GM12878 (cell line): ENCODE results near the gene ENDOU. TPM values are rescaled to one million over a fixed set of nuclear protein-coding genes. Genes with fewer than 3 reads are reported as not detected.

Source experiments
- ATAC-seq: fragments of 200-7000 bp; cut with Tn5 transposase; 3 replicates; pipeline ENCODE4 v1.9.1; 2020; ENCODE audit warnings: mild to moderate bottlenecking, moderate library complexity
- BruUV-seq: library from RNA; stranded (reverse); fragments of 400-500 nt; replicated peaks from 2 replicates; lab custom pipeline; 2021; lab: Mats Ljungman, UMichigan
- CTCF ChIA-PET: fragments of 300-600 bp; sonication (Branson Sonifier 250); formaldehyde crosslinking; extraction: SDS; loops from one replicate; lab custom pipeline; 2021; ENCODE audit warnings: inconsistent platforms; lab: Yijun Ruan, JAX
- POLR2A ChIA-PET: fragments of 350-600 bp; formaldehyde crosslinking; extraction: SDS; loops from one replicate; lab custom pipeline; 2021; ENCODE audit warnings: inconsistent platforms; lab: Charles Lee
- RAD21 ChIA-PET: fragments of 300-600 bp; sonication (Branson Sonifier 250); formaldehyde crosslinking; loops from one replicate; lab custom pipeline; 2023; ENCODE audit warnings: antibody characterized with exemption; ENCODE audit not compliant: unreplicated experiment; lab: Charles Lee
- SMC1A ChIA-PET: fragments of 300-600 bp; sonication (Branson Sonifier 250); formaldehyde crosslinking; loops from one replicate; lab custom pipeline; 2023; ENCODE audit not compliant: unreplicated experiment, uncharacterized antibody; lab: Charles Lee
- DNase-seq: peaks from one replicate; pipeline ENCODE4 v3.0.0-alpha.2; 2011; ENCODE audit warnings: low read depth, low spot score
- FAIRE-seq: peaks from 3 replicates; lab custom pipeline; 2011; peaks lifted over from hg19 to GRCh38; lab: Jason Lieb, UNC
- H2AFZ ChIP-seq: 2 replicates; pipeline ENCODE4 v1.6.0; 2011; ENCODE audit warnings: low read depth, low read length, control low read depth; ENCODE audit not compliant: control insufficient read depth
- H3K27ac ChIP-seq: 2 replicates; pipeline ENCODE4 v1.5.1; 2011; ENCODE audit warnings: control low read depth; ENCODE audit not compliant: control insufficient read depth, insufficient read depth
- H3K27me3 ChIP-seq, 2 experiments: replicated peaks in 1 of 2; 2 replicates each; pipeline versions ENCODE4 v1.6.0 to v1.6.1; 2011; ENCODE audit warnings: low read length in 1 of 2; ENCODE audit not compliant: control insufficient read depth in 2 of 2, insufficient read depth in 2 of 2
- H3K36me3 ChIP-seq, 2 experiments: 2 replicates each; pipeline ENCODE4 v1.5.1; 2011; ENCODE audit warnings: low read length in 1 of 2; ENCODE audit not compliant: control insufficient read depth in 2 of 2, insufficient read depth in 2 of 2
- H3K4me1 ChIP-seq: 2 replicates; pipeline ENCODE4 v1.6.1; 2011; ENCODE audit warnings: mild to moderate bottlenecking, low read length, moderate library complexity, mixed read lengths; ENCODE audit not compliant: control insufficient read depth, insufficient read depth
- H3K4me2 ChIP-seq: 2 replicates; pipeline ENCODE4 v1.6.0; 2011; ENCODE audit warnings: control low read depth; ENCODE audit not compliant: control insufficient read depth, insufficient read depth
- H3K4me3 ChIP-seq: fragments of 200-600 bp; sonication (generic); 2 replicates; pipeline ENCODE4 v1.5.1; 2016
- H3K79me2 ChIP-seq: 2 replicates; pipeline ENCODE4 v1.6.0; 2011; ENCODE audit warnings: low read length; ENCODE audit not compliant: control insufficient read depth, insufficient read depth
- H3K9ac ChIP-seq: 2 replicates; pipeline ENCODE4 v1.8.0; 2011; ENCODE audit warnings: low read length, control low read depth, mixed read lengths; ENCODE audit not compliant: control insufficient read depth, insufficient read depth
- H3K9me3 ChIP-seq: replicated peaks from 3 replicates; pipeline ENCODE4 v1.5.1; 2011; ENCODE audit warnings: mild to moderate bottlenecking, low read length; ENCODE audit not compliant: control insufficient read depth, insufficient read depth
- H4K20me1 ChIP-seq: 2 replicates; pipeline ENCODE4 v1.6.0; 2011; ENCODE audit not compliant: control insufficient read depth, insufficient read depth
- CBX5 ChIP-seq: sonication (generic); IDR thresholded peaks from 2 replicates; pipeline ENCODE4 v1.6.1; 2016; ENCODE audit warnings: low read depth, moderate library complexity, mild to moderate bottlenecking, inconsistent platforms
- CHD1 ChIP-seq: IDR thresholded peaks from 2 replicates; pipeline ENCODE4 v1.6.1; 2012; ENCODE audit warnings: low read depth, low read length, improper control_type of control experiment
- E2F8 ChIP-seq: fragments of 450-650 bp; IDR thresholded peaks from 2 replicates; pipeline ENCODE4 v1.6.1; 2018; ENCODE audit warnings: mild to moderate bottlenecking, low read depth, moderate library complexity; ENCODE audit not compliant: partially characterized antibody
- ELK1 ChIP-seq: IDR thresholded peaks from 2 replicates; pipeline ENCODE4 v1.6.1; 2012; ENCODE audit warnings: low read depth, low read length, improper control_type of control experiment
- ETV6 ChIP-seq, 2 experiments: fragments of 450-650 bp in 1 of 2; IDR thresholded peaks in 1 of 2; conservative IDR thresholded peaks in 1 of 2; 2 replicates each; pipeline ENCODE4 v1.6.1; 2014; ENCODE audit warnings: antibody characterized with exemption in 1 of 2, borderline replicate concordance in 1 of 2, low read depth in 1 of 2, mild to moderate bottlenecking in 1 of 2, moderate library complexity in 1 of 2
- IKZF2 ChIP-seq, 2 experiments: fragments of 450-650 bp; IDR thresholded peaks; 2 replicates each; pipeline ENCODE4 v1.6.1; 2017; ENCODE audit warnings: mild to moderate bottlenecking in 2 of 2, moderate library complexity in 2 of 2
- JUNB ChIP-seq: IDR thresholded peaks from 2 replicates; pipeline ENCODE4 v1.6.1; 2016; ENCODE audit warnings: antibody characterized with exemption, mild to moderate bottlenecking
- LARP7 ChIP-seq: fragments of 450-650 bp; IDR thresholded peaks from 2 replicates; pipeline ENCODE4 v1.6.1; 2017; ENCODE audit warnings: mild to moderate bottlenecking
- MTA2 ChIP-seq: fragments of 450-650 bp; IDR thresholded peaks from 2 replicates; pipeline ENCODE4 v1.6.1; 2016; ENCODE audit warnings: low read depth, mild to moderate bottlenecking, moderate library complexity
- NKRF ChIP-seq: fragments of 450-650 bp; conservative IDR thresholded peaks from 2 replicates; pipeline ENCODE4 v1.6.1; 2017; ENCODE audit warnings: mild to moderate bottlenecking, moderate library complexity
- POLR2A ChIP-seq: IDR thresholded peaks from 2 replicates; pipeline ENCODE4 v1.6.1; 2011; ENCODE audit warnings: low read depth, mild to moderate bottlenecking, low read length
- POLR2AphosphoS5 ChIP-seq: IDR thresholded peaks from 2 replicates; pipeline ENCODE4 v1.6.1; 2011; ENCODE audit warnings: mild to moderate bottlenecking, low read length, inconsistent platforms
- RELA ChIP-seq: fragments of 450-650 bp; IDR thresholded peaks from 2 replicates; pipeline ENCODE4 v1.8.0; 2014; ENCODE audit warnings: borderline replicate concordance; ENCODE audit not compliant: partially characterized antibody
- RFX5 ChIP-seq: IDR thresholded peaks from 2 replicates; pipeline ENCODE4 v1.6.1; 2011; ENCODE audit warnings: low read depth, low read length, improper control_type of control experiment
- WGBS: methylation state at CpG from one replicate; pipeline ENCODE4 v1.1.6; 2016; ENCODE audit warnings: low lambda C conversion rate; ENCODE audit not compliant: insufficient replicate concordance, insufficient coverage; ENCODE audit errors: missing lambda C conversion rate; 5-methylcytosine and 5-hydroxymethylcytosine counted together
- in situ Hi-C: fragments of 300-500 bp; cut with MboI; formaldehyde crosslinking; loops from 9 replicates; pipeline ENCODE4 v1.14.3; 2018; ENCODE audit warnings: mixed read lengths
- intact Hi-C: fragments of 100-400 bp; cut with micrococcal nuclease; formaldehyde crosslinking; loops from one replicate; pipeline ENCODE4 v1.14.2; 2022; ENCODE audit not compliant: unreplicated experiment
- polyA plus RNA-seq, 11 experiments: library from polyadenylated mRNA; depleted of rRNA in 4 of 11; unstranded in 6 of 11; stranded (reverse) in 5 of 11; fragments of >200 nt; fragmentation: Nextera tagmentation in 4 of 11; fragmentation: Illumina TruSeq in 1 of 11; extraction: Ambion mirVana in 4 of 11; extraction: Trizol in 1 of 11; gene quantifications; 1 replicate in 1 of 11; 2 replicates in 10 of 11; pipeline versions ENCODE4 v1.2.1 to v1.2.3, GENCODE V29; 2011 to 2016; ENCODE audit warnings: inconsistent platforms in 2 of 11, missing spikeins in 2 of 11, low read depth in 1 of 11
- total RNA-seq, 4 experiments: library from RNA; depleted of rRNA in 3 of 4; stranded (reverse); fragments of >200 nt in 3 of 4; fragmentation: Illumina TruSeq in 1 of 4; extraction: Trizol in 1 of 4; gene quantifications; 2 replicates each; pipeline versions ENCODE4 v1.2.1 to v1.2.3, GENCODE V29; 2013 to 2021
- TF ChIP-seq, protein P1 (sequence below): IDR thresholded peaks from 2 replicates; pipeline ENCODE4 v1.6.1; 2011; ENCODE audit warnings: low read depth, low read length, improper control_type of control experiment, borderline replicate concordance
- TF ChIP-seq, protein P2 (sequence below): fragments of 450-650 bp; IDR thresholded peaks from 2 replicates; pipeline ENCODE4 v1.6.1; 2014; ENCODE audit warnings: mild to moderate bottlenecking

The ENDOU gene
- total and polyA plus RNA-seq, 10 of the 15 experiments (the other 5 are each of a cell fraction or from before 2014, with no cell fraction given), result 0.03 to 0.17 (median 0.10) TPM; not detected in 4

GRCh38 chr12:47705229-47705565, 20.1 kb downstream of the ENDOU start:
- in situ Hi-C loops (no loop called here), intact Hi-C loops (loop anchor here (10.0 kb wide), 1 partner anchor 1440 kb away; the partner anchor contains the start of gene SLC38A1)
- Histone ChIP-seq H3K36me3 (no peaks in the 10 kb centered on the region), H3K27ac (peak overlapping the region; percentile 85), H3K9me3 (no peaks in the 10 kb centered on the region), H3K4me3 (peak overlapping the region; percentile 84), H4K20me1 (no peaks in the 10 kb centered on the region), H3K4me1 (peaks cover 30% of the 10 kb centered on the region), H3K9ac (peak overlapping the region; percentile 82), H3K4me2 (peak overlapping the region; percentile 91)
- ChIA-PET POLR2A (no interaction called here), RAD21 (interaction anchor here (1.0 to 1.5 kb wide), 2 partner anchors 179 to 498 kb away, joined by 3 read pairs; no protein-coding TSS in a partner anchor), SMC1A (interaction anchor here (1.4 kb wide), 3 partner anchors 9 to 491 kb away, joined by 3 to 5 read pairs (median 4); no protein-coding TSS in a partner anchor)
- FAIRE-seq (peak; percentile 59), DNase-seq (no peak), ATAC-seq (no peak)
- under 1% methylated on average over 9 of the region's 9 CpGs for WGBS
- TF ChIP-seq, protein P1, sequence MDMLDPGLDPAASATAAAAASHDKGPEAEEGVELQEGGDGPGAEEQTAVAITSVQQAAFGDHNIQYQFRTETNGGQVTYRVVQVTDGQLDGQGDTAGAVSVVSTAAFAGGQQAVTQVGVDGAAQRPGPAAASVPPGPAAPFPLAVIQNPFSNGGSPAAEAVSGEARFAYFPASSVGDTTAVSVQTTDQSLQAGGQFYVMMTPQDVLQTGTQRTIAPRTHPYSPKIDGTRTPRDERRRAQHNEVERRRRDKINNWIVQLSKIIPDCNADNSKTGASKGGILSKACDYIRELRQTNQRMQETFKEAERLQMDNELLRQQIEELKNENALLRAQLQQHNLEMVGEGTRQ, result no peak
- TF ChIP-seq JUNB (no peak), RFX5 (no peak), IKZF2 (IDR thresholded peaks at IDR 0.05) (0 out of 4 replicates have a peak, but pooled peaks of 1 of the 2 experiments have one; percentile 27), RELA (no peak), MTA2 (peak; percentile 36; the same call in 1 of the 2 replicates), LARP7 (no peak), E2F8 (no peak), ELK1 (no peak), CHD1 (no peak), POLR2A (no peak), ETV6 (conservative IDR thresholded peaks at IDR 0.05 in 1 of 2, IDR thresholded peaks at IDR 0.05 in 1 of 2; ENCODE audit: borderline replicate concordance in 1 of 2, low read depth in 1 of 2) (no peak), CBX5 (no peak), NKRF (no peak), POLR2AphosphoS5 (no peak)
- TF ChIP-seq, protein P2, sequence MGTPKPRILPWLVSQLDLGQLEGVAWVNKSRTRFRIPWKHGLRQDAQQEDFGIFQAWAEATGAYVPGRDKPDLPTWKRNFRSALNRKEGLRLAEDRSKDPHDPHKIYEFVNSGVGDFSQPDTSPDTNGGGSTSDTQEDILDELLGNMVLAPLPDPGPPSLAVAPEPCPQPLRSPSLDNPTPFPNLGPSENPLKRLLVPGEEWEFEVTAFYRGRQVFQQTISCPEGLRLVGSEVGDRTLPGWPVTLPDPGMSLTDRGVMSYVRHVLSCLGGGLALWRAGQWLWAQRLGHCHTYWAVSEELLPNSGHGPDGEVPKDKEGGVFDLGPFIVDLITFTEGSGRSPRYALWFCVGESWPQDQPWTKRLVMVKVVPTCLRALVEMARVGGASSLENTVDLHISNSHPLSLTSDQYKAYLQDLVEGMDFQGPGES, result no peak
- TF ChIP-seq, all 136 proteins: peak for 2
- H3K79me2 ChIP-seq, result peaks cover 38% of the 10 kb centered on the region
- no TSS peak for BruUV-seq
- no peaks in the 10 kb centered on the region for H3K27me3 ChIP-seq
- H2AFZ ChIP-seq, result peak overlapping the region; percentile 85
- CTCF ChIA-PET, result interaction anchor here (0.6 to 9.7 kb wide), 8 partner anchors 10 to 62 kb away, joined by 3 to 102 read pairs (median 7); no protein-coding TSS in a partner anchor
